Measurements from ENCODE around the gene SLC26A2.

GRCh38 chr5:149999359-149999758 is 38.8 kb downstream of the SLC26A2 start:
- TF ChIP-seq CTCF (IDR thresholded peaks at IDR 0.05): no peak
- no peak for TF ChIP-seq POLR2A (IDR thresholded peaks at IDR 0.05)

Measured in heart left ventricle (tissue), 13 donors.